RCC 7860 (cell line): ENCODE results near the gene S100B.

Source experiments
- DNase-seq: peaks from one replicate; pipeline ENCODE4 v3.0.0-alpha.2; 2015; ENCODE audit warnings: low spot score
- FAIRE-seq: peaks from 2 replicates; lab custom pipeline; 2012; peaks lifted over from hg19 to GRCh38; lab: Jason Lieb, UNC

Gene S100B

DNA sequence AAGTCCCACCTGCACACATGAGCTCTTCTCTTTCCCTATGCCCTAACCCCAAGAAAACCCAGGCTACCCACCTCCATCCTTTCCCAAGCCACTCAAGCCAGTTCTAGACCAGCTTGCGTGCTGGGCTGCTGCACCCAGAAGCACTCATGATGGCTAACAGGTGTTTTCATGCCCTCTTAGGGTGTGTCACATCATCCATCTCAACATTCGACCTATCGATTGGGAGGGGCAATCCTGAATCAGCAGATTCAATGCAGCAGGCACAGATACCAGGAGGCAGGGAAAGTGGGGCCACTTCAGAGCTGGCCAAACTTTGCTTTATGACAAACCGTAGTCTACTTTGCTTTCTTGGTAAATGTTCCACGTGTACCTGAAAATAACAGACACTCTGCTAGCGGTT, 24.0 kb upstream of the S100B start:
- FAIRE-seq (no peak), DNase-seq (no peak)

- DNase-seq = no peak
- FAIRE-seq = no peak
Observed at GRCh38 chr21:46627726-46628125, 22.8 kb upstream of the S100B start.

DNA sequence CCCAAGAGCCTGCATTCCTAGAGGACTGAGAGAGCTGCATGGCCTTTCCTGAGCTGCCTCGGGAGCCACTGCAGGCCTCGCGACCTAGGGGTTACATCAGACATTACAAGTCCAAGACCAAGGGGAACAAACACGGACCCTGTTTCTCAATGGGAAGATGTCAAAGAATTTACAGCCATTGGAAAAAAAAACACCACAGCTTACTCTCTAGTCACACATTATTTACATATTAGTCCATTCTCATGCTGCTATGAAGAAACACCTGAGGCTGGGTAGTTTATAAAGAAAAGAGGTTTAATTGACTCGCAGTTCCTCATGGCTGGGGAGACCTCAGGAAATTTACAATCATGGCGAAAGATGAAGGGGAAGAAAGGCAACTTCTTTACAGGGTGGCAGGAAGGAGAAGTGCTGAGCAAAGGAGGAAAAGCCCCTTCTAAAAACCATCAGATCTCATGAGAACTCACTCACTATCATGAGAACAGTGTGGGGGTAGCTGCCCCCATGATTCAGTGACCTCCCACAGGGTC, 22.2 kb upstream of the S100B start:
- DNase-seq (no peak), FAIRE-seq (no peak)

DNA sequence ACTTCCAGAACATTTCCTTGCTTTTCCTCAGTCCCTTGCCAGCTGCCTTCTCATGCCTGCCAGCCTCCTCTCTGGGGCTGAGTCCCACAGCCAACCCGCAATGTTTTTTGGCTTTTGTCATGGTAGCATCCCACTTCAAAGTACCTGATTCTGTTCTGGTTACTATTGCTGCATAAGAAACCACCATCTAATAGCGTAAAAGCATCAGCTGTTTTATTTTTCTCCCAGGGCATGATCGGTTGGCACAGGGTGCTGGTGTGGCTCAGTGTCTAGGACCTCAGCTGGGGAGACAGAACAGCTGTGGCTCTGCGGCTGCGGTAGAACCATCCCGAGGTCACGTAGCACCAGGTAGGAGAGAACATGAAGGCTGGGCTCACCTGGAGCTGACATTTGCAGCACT, 21.7 kb upstream of the S100B start:
- FAIRE-seq = no peak
- no peak for DNase-seq

GRCh38 chr21:46625759-46626158, 20.9 kb upstream of the S100B start:
- DNase-seq (no peak), FAIRE-seq (no peak)

- FAIRE-seq (no peak), DNase-seq (no peak)
Observed at GRCh38 chr21:46624050-46624449, 19.2 kb upstream of the S100B start.

GRCh38 chr21:46622226-46622625, 17.3 kb upstream of the S100B start:
- DNase-seq (no peak), FAIRE-seq (no peak)

- DNase-seq = no peak
- no peak for FAIRE-seq
Observed at GRCh38 chr21:46621457-46622182, 16.7 kb upstream of the S100B start.

DNA sequence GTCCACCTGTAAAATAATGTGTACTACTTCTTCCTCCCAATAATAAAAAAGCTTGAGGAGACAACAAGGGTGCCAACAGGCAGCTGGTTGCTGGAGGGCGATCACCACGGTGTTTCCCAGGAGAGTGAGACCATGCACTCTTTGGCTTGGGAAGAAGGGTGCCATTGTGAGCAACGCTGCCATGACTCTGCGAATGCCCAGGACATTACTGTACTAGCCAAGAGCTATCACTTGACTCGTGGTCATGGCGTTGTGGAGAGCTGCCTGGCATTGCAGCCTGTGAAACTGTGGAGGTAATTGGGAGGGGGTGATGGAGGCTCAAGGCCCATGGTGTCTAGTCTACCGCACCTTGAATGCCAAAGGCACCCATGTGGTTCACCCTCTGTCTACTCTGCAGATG, 16.0 kb upstream of the S100B start:
- FAIRE-seq = no peak

GRCh38 chr21:46619846-46620245, 15.0 kb upstream of the S100B start:
- FAIRE-seq = no peak

More for the DNA sequence above, 16.0 kb upstream of the S100B start:
- no peak for DNase-seq

DNA sequence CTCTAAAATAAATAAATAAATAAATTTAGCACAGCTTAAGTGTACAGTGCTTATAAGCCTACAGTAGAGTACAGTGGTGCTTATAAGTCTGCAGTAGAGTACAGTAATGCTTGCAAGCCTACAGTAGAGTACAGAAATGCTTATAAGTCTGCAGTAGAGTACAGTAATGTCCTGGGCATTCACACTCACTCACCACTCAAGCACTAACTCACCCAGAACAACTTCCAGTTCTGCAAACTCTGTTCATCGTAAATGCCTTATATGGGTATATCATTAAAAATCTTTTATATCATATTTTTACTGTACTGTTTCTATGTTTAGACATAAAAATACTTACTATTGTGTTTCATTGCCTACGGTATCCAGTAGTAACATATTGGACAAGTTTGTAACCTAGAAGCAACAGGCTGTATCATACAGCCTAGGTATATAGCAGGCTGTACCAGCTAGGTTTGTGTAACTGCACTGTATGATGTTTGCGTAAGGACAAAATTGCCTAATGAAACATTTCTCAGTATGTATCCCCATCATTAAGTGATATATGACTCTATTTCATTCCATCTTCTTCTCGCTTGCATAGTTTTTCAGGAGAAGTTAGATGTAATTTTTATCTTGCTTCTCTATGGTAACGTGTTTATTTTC, 14.0 kb upstream of the S100B start:
- FAIRE-seq (no peak), DNase-seq (no peak)

More at GRCh38 chr21:46619846-46620245, 15.0 kb upstream of the S100B start:
- DNase-seq = no peak

GRCh38 chr21:46617267-46618051, 12.6 kb upstream of the S100B start:
- DNase-seq = no peak
- no peak for FAIRE-seq

GRCh38 chr21:46616656-46617055, 11.8 kb upstream of the S100B start:
- DNase-seq (no peak), FAIRE-seq (no peak)

DNA sequence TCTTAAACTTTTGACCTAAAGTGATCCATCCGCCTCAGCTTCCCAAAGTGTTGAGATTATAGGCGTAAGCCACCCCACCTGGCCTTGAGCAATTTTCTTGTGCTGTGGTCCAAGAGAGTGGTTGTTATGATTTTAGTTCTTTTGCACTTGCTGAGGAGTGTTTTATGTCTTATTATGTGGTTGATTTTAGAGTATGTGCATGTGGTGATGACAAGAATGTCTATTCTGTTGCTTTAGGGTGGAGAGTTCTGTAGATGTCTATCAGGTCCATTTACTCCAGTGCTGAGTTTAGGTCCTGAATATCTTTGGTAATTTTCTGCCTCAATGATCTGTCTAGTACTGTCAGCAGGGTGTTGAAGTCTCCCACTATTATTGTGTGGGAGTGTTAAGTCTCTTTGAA, 11.2 kb upstream of the S100B start:
- no peak for DNase-seq
- FAIRE-seq = no peak

DNA sequence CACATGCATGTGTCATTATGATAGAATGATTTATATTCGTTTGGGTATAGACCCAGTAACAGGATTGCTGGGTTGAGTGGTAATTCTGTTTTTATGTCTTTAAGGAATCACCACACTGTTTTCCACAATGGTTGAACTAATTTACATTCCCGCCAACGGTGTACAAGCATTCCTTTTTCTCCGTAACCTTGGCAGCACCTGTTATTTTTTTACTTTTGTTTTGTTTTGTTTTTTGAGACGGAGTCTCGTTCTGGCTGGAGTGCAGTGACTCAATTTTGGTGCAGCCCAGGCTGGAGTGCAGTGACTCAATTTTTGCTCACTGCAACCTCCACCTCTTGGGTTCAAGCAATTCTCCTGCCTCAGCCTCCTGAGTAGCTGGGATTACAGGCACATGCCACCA, 8.5 kb upstream of the S100B start:
- no peak for DNase-seq
- no peak for FAIRE-seq

GRCh38 chr21:46610018-46610701, 5.3 kb upstream of the S100B start:
- FAIRE-seq = no peak
- DNase-seq = no peak

DNA sequence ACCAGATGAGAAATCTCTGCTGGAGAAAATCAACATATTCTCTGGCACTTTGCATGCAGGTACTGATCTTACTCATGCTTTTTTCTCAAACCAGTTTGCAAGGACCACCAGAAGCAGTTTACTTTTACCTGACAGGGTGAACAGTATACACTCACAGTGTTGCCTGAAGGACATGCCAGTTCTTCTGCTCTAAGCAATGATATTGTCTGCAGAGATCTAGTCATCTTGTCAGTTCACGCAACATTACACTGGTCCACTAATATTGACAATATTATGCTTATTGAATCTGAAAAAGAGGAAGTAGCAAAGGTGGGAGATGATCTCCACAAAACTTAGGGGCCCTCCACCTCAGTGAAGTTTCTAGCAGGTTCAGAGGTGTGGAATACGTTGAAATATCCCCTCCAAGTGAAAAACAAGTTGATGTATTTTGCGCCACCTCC, 3.8 kb upstream of the S100B start:
- no peak for DNase-seq
- no peak for FAIRE-seq

- no peak for DNase-seq
Observed at GRCh38 chr21:46607636-46608035, 2.8 kb upstream of the S100B start.

DNA sequence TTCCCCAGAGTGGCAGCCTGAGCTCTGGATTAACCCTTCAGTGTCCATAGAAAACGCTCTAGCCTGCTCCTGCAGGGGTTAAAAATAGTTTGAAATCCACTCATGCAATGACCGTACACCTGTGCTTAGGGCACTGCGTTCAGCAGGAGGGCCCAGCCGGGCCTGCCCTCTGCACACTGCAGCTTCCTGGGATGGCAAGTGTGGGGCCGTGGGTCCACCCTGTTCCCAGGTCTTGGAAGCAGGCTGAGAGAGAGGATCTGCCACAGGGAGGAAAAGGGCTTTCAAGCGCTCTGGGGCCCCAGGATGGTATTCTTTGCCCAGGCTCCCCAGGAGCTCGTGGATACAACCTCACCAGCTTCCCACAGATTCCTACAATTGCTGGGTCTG, 1.5 kb upstream of the S100B start:
- FAIRE-seq (no peak), DNase-seq (no peak)

More at GRCh38 chr21:46607636-46608035, 2.8 kb upstream of the S100B start:
- no peak for FAIRE-seq

- DNase-seq (no peak), FAIRE-seq (no peak)
Observed at GRCh38 chr21:46605767-46606426, 1.0 kb upstream of the S100B start.
